Measurements from ENCODE around the gene LRRC42. TPM values are rescaled to one million over a fixed set of nuclear protein-coding genes. Genes with fewer than 3 reads are reported as not detected.
A peak's percentile ranks its signal among the peaks of the same experiment; 100 is the strongest.
"Not testable (repeated sequence)": the region's sequence is repeated elsewhere in the genome, so short reads cannot be mapped to it uniquely, and the experiment has no call there.

LRRC42 gene
- total RNA-seq, 4 donors from 2014 or later = 0.51 to 30.7 (median 25.1) TPM

DNA sequence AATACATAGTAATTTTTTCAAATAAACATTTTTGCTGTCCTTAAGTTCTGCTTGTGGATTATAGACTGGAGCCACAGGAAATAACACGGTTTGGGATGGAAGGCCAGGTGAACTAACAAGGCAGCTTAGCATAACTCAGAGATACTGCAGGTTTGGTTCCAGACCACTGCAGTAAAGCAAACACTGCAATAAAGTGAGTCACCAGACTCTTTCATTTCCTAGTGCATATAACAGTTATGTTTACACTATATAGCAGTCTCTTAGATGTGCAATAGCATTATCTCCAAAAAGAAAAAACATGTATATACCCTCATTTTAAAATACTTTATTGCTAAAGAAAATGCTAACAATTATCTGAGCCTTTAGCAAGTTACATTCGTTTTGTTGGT lies 22.0 kb downstream of the LRRC42 start:
- intact Hi-C loops (cut with DNase I; ENCODE audit: low total_unique reads) = no loop called here
- H3K36me3 ChIP-seq = no peaks in the 10 kb centered on the region
- DNase-seq = no peak

DNA sequence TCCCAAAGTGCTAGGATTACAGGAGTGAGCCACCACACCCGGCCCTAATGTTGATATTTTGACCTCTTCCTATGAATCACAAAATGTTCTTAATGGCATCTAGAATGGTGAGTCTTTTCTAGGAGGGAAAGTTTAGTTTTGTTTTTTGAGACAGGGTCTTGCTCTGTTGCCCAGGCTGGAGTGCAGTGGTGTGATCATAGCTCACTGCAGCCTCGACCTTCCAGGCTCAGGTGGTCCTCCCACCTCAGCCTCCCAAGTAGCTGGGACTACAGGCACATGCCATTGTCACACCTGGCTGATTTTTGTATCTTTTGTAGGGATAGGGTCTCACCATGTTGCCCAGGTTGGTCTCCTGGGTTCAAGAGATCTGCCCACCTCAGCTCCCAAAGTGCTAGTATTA lies 23.2 kb downstream of the LRRC42 start:
- intact Hi-C loops (cut with DNase I; ENCODE audit: low total_unique reads); H3K9me3 ChIP-seq; H3K36me3 ChIP-seq; H3K27me3 ChIP-seq; H3K4me3 ChIP-seq; H3K27ac ChIP-seq; H3K4me1 ChIP-seq; DNase-seq: not testable (repeated sequence)

More for the DNA sequence above, 22.0 kb downstream of the LRRC42 start:
- Histone ChIP-seq H3K9me3 (no peaks in the 10 kb centered on the region), H3K27me3 (no peaks in the 10 kb centered on the region), H3K27ac (no peak overlapping the region), H3K4me3 (no peak overlapping the region), H3K4me1 (no peaks in the 10 kb centered on the region)
- no peak for TF ChIP-seq POLR2A (IDR thresholded peaks at IDR 0.05)
- TF ChIP-seq, protein P1, sequence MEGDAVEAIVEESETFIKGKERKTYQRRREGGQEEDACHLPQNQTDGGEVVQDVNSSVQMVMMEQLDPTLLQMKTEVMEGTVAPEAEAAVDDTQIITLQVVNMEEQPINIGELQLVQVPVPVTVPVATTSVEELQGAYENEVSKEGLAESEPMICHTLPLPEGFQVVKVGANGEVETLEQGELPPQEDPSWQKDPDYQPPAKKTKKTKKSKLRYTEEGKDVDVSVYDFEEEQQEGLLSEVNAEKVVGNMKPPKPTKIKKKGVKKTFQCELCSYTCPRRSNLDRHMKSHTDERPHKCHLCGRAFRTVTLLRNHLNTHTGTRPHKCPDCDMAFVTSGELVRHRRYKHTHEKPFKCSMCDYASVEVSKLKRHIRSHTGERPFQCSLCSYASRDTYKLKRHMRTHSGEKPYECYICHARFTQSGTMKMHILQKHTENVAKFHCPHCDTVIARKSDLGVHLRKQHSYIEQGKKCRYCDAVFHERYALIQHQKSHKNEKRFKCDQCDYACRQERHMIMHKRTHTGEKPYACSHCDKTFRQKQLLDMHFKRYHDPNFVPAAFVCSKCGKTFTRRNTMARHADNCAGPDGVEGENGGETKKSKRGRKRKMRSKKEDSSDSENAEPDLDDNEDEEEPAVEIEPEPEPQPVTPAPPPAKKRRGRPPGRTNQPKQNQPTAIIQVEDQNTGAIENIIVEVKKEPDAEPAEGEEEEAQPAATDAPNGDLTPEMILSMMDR (IDR thresholded peaks at IDR 0.05) = no peak

DNA sequence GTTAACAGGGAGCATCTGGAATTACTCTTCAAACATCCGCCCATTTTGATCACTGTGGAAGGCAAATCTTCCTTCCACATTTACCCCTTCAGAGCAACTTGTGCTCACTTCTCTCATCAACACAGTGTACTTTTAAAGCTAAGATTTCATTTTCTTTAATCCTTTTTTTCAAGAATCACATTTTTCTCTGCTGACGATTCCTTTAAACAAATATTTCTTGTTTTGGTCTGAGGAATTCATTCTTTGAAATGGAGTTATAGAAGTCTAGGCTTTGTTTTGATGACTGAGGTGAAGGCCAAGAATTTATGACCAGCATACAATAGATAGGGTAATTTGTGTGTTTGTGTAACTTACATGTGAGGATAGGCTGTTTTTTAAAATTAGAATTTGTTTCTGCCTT lies 25.6 kb downstream of the LRRC42 start:
- intact Hi-C loops (cut with DNase I; ENCODE audit: low total_unique reads) = no loop called here
- Histone ChIP-seq H3K4me3 (no peak overlapping the region), H3K27me3 (no peaks in the 10 kb centered on the region), H3K9me3 (no peaks in the 10 kb centered on the region), H3K36me3 (no peaks in the 10 kb centered on the region), H3K27ac (no peak overlapping the region), H3K4me1 (no peaks in the 10 kb centered on the region)
- no peak for DNase-seq
- TF ChIP-seq, protein P1 (IDR thresholded peaks at IDR 0.05) = no peak
- no peak for TF ChIP-seq POLR2A (IDR thresholded peaks at IDR 0.05)

DNA sequence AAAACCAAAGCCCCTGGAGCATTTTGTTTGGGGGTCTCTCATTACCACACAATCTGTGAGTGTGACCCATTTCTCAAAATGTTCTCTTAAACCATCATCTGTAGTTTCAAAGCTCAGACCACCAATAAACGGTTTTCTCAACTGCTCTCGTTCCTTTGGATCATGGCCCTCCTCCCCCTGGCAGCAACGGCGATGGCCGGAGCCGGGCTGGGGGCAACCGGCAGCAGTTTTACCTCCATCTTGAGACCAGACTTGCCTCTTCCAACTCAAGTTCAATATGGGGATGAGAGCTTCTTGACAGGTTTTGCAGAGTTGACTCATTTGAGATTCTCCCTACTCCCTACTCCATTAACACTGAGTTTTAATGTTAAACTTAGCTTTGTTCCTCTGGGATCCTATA lies 29.7 kb downstream of the LRRC42 start:
- intact Hi-C loops (cut with DNase I; ENCODE audit: low total_unique reads) = no loop called here
- Histone ChIP-seq H3K27me3 (no peaks in the 10 kb centered on the region), H3K4me3 (no peak overlapping the region), H3K36me3 (no peaks in the 10 kb centered on the region), H3K9me3 (no peaks in the 10 kb centered on the region), H3K27ac (no peak overlapping the region), H3K4me1 (no peaks in the 10 kb centered on the region)
- DNase-seq = no peak
- TF ChIP-seq, protein P1 (IDR thresholded peaks at IDR 0.05) = no peak

DNA sequence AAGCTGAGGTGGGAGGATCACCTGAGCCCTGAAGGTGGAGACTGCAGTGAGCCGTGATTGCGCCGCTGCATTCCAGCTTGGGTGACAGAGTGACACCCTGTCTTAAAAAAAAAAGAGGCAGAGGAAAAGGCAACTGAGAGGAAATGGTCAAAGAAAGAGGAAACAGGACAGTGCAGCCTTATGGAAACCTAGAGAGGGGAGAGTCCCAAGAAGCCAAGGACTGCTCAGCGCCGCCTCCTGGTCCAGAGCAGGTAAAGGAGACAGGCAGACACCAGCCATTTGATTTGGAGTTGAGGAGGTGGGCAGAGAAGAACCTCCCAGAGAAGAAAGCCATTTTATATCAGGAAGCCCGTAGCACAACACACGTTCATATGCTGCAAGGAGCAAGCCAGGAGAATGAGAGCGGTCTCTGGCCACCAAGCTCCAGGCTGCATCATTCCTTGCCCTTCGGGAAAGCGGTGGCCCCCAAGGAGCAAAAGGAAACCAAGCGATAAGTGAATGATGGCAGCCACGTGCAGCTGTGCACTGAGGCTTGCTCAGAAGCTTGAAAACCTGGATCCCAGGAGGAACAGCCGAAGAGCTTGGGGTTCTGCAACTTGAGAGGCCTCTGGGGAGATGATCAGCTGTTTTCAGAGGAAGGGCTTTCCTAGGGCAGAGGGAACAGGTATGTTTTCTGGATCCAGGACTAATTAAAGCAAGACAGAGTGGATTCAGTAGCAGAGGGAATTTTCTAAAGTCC lies 33.7 kb downstream of the LRRC42 start:
- Histone ChIP-seq H3K4me1 (no peaks in the 10 kb centered on the region), H3K36me3 (no peaks in the 10 kb centered on the region), H3K4me3 (no peak overlapping the region), H3K27ac (no peak overlapping the region), H3K9me3 (no peaks in the 10 kb centered on the region), H3K27me3 (no peaks in the 10 kb centered on the region)
- no peak for DNase-seq
- no peak for TF ChIP-seq POLR2A (IDR thresholded peaks at IDR 0.05)
- TF ChIP-seq, protein P1 (IDR thresholded peaks at IDR 0.05) = no peak
- intact Hi-C loops (cut with DNase I; ENCODE audit: low total_unique reads) = no loop called here

DNA sequence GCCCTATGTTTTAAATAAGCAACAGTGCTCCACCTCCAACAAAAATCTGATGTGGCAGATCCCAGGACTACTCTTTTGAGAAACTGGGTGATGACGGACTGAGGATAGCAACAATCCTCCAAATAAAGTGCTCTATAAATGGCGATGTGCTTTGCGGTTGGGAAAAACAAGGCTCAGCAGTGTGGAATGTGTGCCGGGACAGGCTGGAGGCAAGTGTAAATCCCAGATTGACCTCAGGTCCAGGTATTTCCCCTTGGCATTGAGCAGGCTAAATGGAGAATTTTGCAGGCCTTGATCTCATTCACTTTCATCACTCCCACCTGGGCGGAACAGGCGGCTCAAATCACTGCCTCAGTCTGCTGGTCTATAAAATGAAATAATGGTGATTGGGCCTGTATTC lies 35.1 kb downstream of the LRRC42 start:
- Histone ChIP-seq H3K4me1 (no peaks in the 10 kb centered on the region), H3K9me3 (no peaks in the 10 kb centered on the region), H3K27ac (peak overlapping the region; percentile 78 to 85), H3K27me3 (no peaks in the 10 kb centered on the region), H3K36me3 (no peaks in the 10 kb centered on the region), H3K4me3 (no peak overlapping the region)
- no peak for DNase-seq
- intact Hi-C loops (cut with DNase I; ENCODE audit: low total_unique reads) = no loop called here
- no peak for TF ChIP-seq POLR2A (IDR thresholded peaks at IDR 0.05)
- TF ChIP-seq, protein P1 (IDR thresholded peaks at IDR 0.05) = no peak
